ENCODE data around the gene GET3.

The GET3 gene

DNA sequence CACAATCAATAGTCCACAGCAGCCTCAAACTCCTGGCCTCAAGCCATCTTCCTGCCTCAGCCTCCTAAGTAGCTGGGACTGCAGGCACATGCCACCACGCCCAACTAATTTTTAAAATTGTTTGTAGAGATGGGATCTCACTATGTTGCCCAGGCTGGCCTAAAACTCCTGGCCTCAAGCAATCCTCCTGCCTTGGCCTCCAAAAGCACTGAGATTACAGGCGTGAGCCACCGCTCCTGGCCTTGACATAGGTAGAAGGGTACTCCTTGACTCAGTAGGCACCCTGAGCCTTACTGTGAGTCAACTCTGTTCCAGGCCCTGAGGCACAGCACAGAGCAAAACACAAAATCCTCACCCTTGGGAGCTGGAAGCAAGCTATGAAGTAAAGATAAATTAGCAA, 21.4 kb upstream of the GET3 start:
- H3K9me3 ChIP-seq (ENCODE audit: control insufficient read depth, insufficient read depth, low read length): no peaks in the 10 kb centered on the region
- no peak for TF ChIP-seq EZH2phosphoT487 (IDR thresholded peaks at IDR 0.05; ENCODE audit: borderline replicate concordance, low read length)
- TF ChIP-seq, protein P1, sequence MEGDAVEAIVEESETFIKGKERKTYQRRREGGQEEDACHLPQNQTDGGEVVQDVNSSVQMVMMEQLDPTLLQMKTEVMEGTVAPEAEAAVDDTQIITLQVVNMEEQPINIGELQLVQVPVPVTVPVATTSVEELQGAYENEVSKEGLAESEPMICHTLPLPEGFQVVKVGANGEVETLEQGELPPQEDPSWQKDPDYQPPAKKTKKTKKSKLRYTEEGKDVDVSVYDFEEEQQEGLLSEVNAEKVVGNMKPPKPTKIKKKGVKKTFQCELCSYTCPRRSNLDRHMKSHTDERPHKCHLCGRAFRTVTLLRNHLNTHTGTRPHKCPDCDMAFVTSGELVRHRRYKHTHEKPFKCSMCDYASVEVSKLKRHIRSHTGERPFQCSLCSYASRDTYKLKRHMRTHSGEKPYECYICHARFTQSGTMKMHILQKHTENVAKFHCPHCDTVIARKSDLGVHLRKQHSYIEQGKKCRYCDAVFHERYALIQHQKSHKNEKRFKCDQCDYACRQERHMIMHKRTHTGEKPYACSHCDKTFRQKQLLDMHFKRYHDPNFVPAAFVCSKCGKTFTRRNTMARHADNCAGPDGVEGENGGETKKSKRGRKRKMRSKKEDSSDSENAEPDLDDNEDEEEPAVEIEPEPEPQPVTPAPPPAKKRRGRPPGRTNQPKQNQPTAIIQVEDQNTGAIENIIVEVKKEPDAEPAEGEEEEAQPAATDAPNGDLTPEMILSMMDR (IDR thresholded peaks at IDR 0.05; ENCODE audit: low read depth, low read length, poor library complexity, severe bottlenecking): no peak
- H3K27me3 ChIP-seq (ENCODE audit: control insufficient read depth, low read length): no peaks in the 10 kb centered on the region
- peaks cover 8% of the 10 kb centered on the region for H3K4me1 ChIP-seq (ENCODE audit: control insufficient read depth, low read length)
- H3K79me2 ChIP-seq (ENCODE audit: control insufficient read depth, low read length): peaks cover 63% of the 10 kb centered on the region
- H3K27ac ChIP-seq (ENCODE audit: low read depth, low read length): no peak overlapping the region
- peaks cover 85% of the 10 kb centered on the region for H3K36me3 ChIP-seq (ENCODE audit: control insufficient read depth, low read length)
- peaks cover 14% of the 10 kb centered on the region; the same call in 1 of the 2 replicates for H4K20me1 ChIP-seq (ENCODE audit: control insufficient read depth, insufficient read depth, low read depth, low read length)
- H3K9me2 ChIP-seq (replicated peaks; ENCODE audit: control insufficient read depth, low read length): no peaks in the 10 kb centered on the region
- no peaks in the 10 kb centered on the region; the same call in 1 of the 2 replicates for H3F3A ChIP-seq (ENCODE audit: control insufficient read depth, insufficient read depth)
- H3K4me2 ChIP-seq (ENCODE audit: low read length): no peak overlapping the region
- no peak overlapping the region for H3K4me3 ChIP-seq (ENCODE audit: low read length)

DNA sequence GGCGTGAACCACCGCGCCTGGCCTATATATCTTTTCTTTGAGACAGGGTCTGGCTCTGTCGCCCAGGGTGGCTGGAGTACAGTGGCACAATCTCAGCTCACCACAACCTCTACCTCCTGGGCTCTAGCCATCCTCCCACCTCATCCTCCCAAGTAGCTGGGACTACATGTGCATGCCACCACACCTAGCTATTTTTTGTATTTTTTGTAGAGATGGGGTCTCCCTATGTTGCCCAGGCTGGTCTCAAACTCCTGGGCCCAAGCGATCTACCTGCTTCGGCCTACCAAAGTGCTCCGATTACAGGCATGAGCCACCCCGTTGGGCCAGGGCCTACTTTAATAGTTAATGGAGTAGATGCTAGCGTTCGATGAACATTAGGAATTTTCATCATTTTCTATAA, 17.0 kb upstream of the GET3 start:
- peaks cover 74% of the 10 kb centered on the region for H3K36me3 ChIP-seq (ENCODE audit: control insufficient read depth, low read length)
- H3K4me3 ChIP-seq (ENCODE audit: low read length): peak overlapping the region; percentile 96
- no peak overlapping the region for H3K27ac ChIP-seq (ENCODE audit: low read depth, low read length)
- H3K9me3 ChIP-seq (ENCODE audit: control insufficient read depth, insufficient read depth, low read length): no peaks in the 10 kb centered on the region
- peaks cover 14% of the 10 kb centered on the region; the same call in 1 of the 2 replicates for H4K20me1 ChIP-seq (ENCODE audit: control insufficient read depth, insufficient read depth, low read depth, low read length)
- H3K9me2 ChIP-seq (replicated peaks; ENCODE audit: control insufficient read depth, low read length): no peaks in the 10 kb centered on the region
- H3K4me1 ChIP-seq (ENCODE audit: control insufficient read depth, low read length): peaks cover 16% of the 10 kb centered on the region
- TF ChIP-seq, protein P1 (IDR thresholded peaks at IDR 0.05; ENCODE audit: low read depth, low read length, poor library complexity, severe bottlenecking): no peak
- TF ChIP-seq EZH2phosphoT487 (IDR thresholded peaks at IDR 0.05; ENCODE audit: borderline replicate concordance, low read length): no peak
- peaks cover 89% of the 10 kb centered on the region for H3K79me2 ChIP-seq (ENCODE audit: control insufficient read depth, low read length)
- H3K4me2 ChIP-seq (ENCODE audit: low read length): peak overlapping the region; percentile 98
- H3F3A ChIP-seq (ENCODE audit: control insufficient read depth, insufficient read depth): peaks cover 3% of the 10 kb centered on the region; the same call in 1 of the 2 replicates
- H3K27me3 ChIP-seq (ENCODE audit: control insufficient read depth, low read length): no peaks in the 10 kb centered on the region

DNA sequence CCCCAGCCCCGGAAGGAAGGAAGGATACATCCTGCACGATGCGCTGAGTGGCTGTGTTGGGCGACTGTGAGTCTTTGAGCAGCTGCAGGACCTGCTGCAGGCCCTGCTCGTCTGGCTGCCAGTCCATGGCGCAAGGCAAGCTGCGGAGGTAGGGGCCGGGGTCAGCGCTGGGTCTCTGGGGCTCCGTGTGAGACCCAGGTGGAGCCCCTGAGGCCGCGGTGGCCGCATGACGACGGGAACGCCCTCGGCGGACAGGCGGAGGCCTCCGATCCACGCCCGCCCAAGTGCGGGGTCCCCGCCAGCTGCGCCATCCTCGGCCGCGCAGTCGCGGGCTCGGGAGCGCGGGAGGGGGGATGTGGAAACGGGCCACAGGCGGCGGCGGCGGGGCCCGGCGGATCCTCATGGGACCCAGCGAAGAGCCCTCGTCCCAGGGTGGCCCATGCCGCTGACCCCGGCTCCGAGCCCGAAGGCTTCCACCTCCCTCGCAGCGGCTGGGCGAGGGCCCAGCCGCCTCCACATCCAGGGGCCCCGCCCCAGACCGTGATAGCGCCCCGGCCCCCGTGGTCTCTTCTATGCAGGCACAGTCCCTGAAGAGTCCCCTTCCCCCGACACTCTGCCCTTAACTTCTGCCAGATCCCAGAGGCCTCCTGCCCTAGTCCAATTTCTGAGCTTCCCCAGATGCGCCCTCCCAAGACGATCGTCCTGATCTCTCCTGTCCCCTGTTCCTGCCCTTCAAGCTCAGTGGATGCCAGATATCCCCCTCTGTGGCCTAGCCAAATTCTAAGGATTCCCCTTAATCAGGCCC, 16.2 kb upstream of the GET3 start:
- peak overlapping the region; percentile 78 for H3K27ac ChIP-seq (ENCODE audit: low read depth, low read length)
- no peaks in the 10 kb centered on the region for H3K9me3 ChIP-seq (ENCODE audit: control insufficient read depth, insufficient read depth, low read length)
- peaks cover 14% of the 10 kb centered on the region; the same call in 1 of the 2 replicates for H4K20me1 ChIP-seq (ENCODE audit: control insufficient read depth, insufficient read depth, low read depth, low read length)
- H3K27me3 ChIP-seq (ENCODE audit: control insufficient read depth, low read length): no peaks in the 10 kb centered on the region
- peak overlapping the region; percentile 98 for H3K4me2 ChIP-seq (ENCODE audit: low read length)
- H3K4me1 ChIP-seq (ENCODE audit: control insufficient read depth, low read length): peaks cover 23% of the 10 kb centered on the region
- peaks cover 3% of the 10 kb centered on the region; the same call in 1 of the 2 replicates for H3F3A ChIP-seq (ENCODE audit: control insufficient read depth, insufficient read depth)
- TF ChIP-seq, protein P1 (IDR thresholded peaks at IDR 0.05; ENCODE audit: low read depth, low read length, poor library complexity, severe bottlenecking): no peak
- no peak for TF ChIP-seq EZH2phosphoT487 (IDR thresholded peaks at IDR 0.05; ENCODE audit: borderline replicate concordance, low read length)
- H3K36me3 ChIP-seq (ENCODE audit: control insufficient read depth, low read length): peaks cover 66% of the 10 kb centered on the region
- no peaks in the 10 kb centered on the region for H3K9me2 ChIP-seq (replicated peaks; ENCODE audit: control insufficient read depth, low read length)
- H3K4me3 ChIP-seq (ENCODE audit: low read length): peak overlapping the region; percentile 96
- H3K79me2 ChIP-seq (ENCODE audit: control insufficient read depth, low read length): peaks cover 85% of the 10 kb centered on the region

All from DOHH2 (cell line).